Mononuclear cell (primary cell): ENCODE results near the gene ISCA2. TPM values are rescaled to one million over a fixed set of nuclear protein-coding genes. Genes with fewer than 3 reads are reported as not detected.

Experiments
- H3K27me3 ChIP-seq: 2 replicates; pipeline ENCODE4 v1.6.0; 2011; ENCODE audit warnings: low read length, control low read depth; ENCODE audit not compliant: insufficient read depth
- H3K4me1 ChIP-seq: 2 replicates; pipeline ENCODE4 v1.5.1; 2011; ENCODE audit warnings: mild to moderate bottlenecking, low read length, control low read depth; ENCODE audit not compliant: insufficient read depth
- H3K4me3 ChIP-seq: 2 replicates; pipeline ENCODE4 v1.5.1; 2011; ENCODE audit warnings: mild to moderate bottlenecking, low read length, moderate library complexity
- H3K9me3 ChIP-seq: 2 replicates; pipeline ENCODE4 v1.5.1; 2011; ENCODE audit warnings: low read depth, mild to moderate bottlenecking, control low read depth, low read length
- total RNA-seq: library from RNA; depleted of rRNA; stranded (reverse); fragments of >200 nt; gene quantifications from one replicate; pipeline ENCODE4 v1.2.3, GENCODE V29; 2012

Gene ISCA2
- total RNA-seq, 1 donor, result 17.1 TPM

GRCh38 chr14:74500417-74501134 is 7.0 kb downstream of the ISCA2 start:
- Histone ChIP-seq H3K4me3 (no peak overlapping the region), H3K4me1 (no peaks in the 10 kb centered on the region), H3K9me3 (no peaks in the 10 kb centered on the region), H3K27me3 (no peaks in the 10 kb centered on the region)

GRCh38 chr14:74501135-74501614 is 7.6 kb downstream of the ISCA2 start:
- H3K27me3 ChIP-seq, result no peaks in the 10 kb centered on the region
- H3K4me1 ChIP-seq, result no peaks in the 10 kb centered on the region
- no peak overlapping the region for H3K4me3 ChIP-seq
- no peaks in the 10 kb centered on the region for H3K9me3 ChIP-seq

- Histone ChIP-seq H3K27me3 (no peaks in the 10 kb centered on the region), H3K4me3 (no peak overlapping the region), H3K4me1 (no peaks in the 10 kb centered on the region), H3K9me3 (no peaks in the 10 kb centered on the region)
These were observed 8.1 kb downstream of the ISCA2 start for GRCh38 chr14:74501691-74502090.

GRCh38 chr14:74502236-74503019 is 8.9 kb downstream of the ISCA2 start:
- Histone ChIP-seq H3K4me1 (no peaks in the 10 kb centered on the region), H3K9me3 (no peaks in the 10 kb centered on the region), H3K27me3 (no peaks in the 10 kb centered on the region), H3K4me3 (no peak overlapping the region)

GRCh38 chr14:74503291-74503937 is 9.8 kb downstream of the ISCA2 start:
- Histone ChIP-seq H3K4me3 (no peak overlapping the region), H3K4me1 (no peaks in the 10 kb centered on the region), H3K27me3 (no peaks in the 10 kb centered on the region), H3K9me3 (no peaks in the 10 kb centered on the region)

GRCh38 chr14:74503938-74504335 is 10.4 kb downstream of the ISCA2 start:
- H3K27me3 ChIP-seq, result no peaks in the 10 kb centered on the region
- no peaks in the 10 kb centered on the region for H3K4me1 ChIP-seq
- no peak overlapping the region for H3K4me3 ChIP-seq
- H3K9me3 ChIP-seq, result no peaks in the 10 kb centered on the region

- H3K9me3 ChIP-seq, result no peaks in the 10 kb centered on the region
- H3K27me3 ChIP-seq, result no peaks in the 10 kb centered on the region
- H3K4me1 ChIP-seq, result no peaks in the 10 kb centered on the region
- no peak overlapping the region for H3K4me3 ChIP-seq
These were observed 10.8 kb downstream of the ISCA2 start for GRCh38 chr14:74504412-74504811.

GRCh38 chr14:74504874-74505720 is 11.5 kb downstream of the ISCA2 start:
- Histone ChIP-seq H3K4me3 (no peak overlapping the region), H3K9me3 (no peaks in the 10 kb centered on the region), H3K4me1 (no peaks in the 10 kb centered on the region), H3K27me3 (no peaks in the 10 kb centered on the region)

GRCh38 chr14:74505831-74506230 is 12.3 kb downstream of the ISCA2 start:
- Histone ChIP-seq H3K4me1 (no peaks in the 10 kb centered on the region), H3K9me3 (no peaks in the 10 kb centered on the region), H3K4me3 (no peak overlapping the region), H3K27me3 (no peaks in the 10 kb centered on the region)

- Histone ChIP-seq H3K4me1 (no peaks in the 10 kb centered on the region), H3K4me3 (no peak overlapping the region), H3K27me3 (no peaks in the 10 kb centered on the region), H3K9me3 (no peaks in the 10 kb centered on the region)
These were observed 12.9 kb downstream of the ISCA2 start for GRCh38 chr14:74506411-74506851.

- Histone ChIP-seq H3K4me1 (no peaks in the 10 kb centered on the region), H3K4me3 (no peak overlapping the region), H3K9me3 (no peaks in the 10 kb centered on the region), H3K27me3 (no peaks in the 10 kb centered on the region)
These were observed 13.5 kb downstream of the ISCA2 start for GRCh38 chr14:74507085-74507484.

GRCh38 chr14:74507840-74508239 is 14.3 kb downstream of the ISCA2 start:
- H3K27me3 ChIP-seq, result no peaks in the 10 kb centered on the region
- no peaks in the 10 kb centered on the region for H3K4me1 ChIP-seq
- no peak overlapping the region for H3K4me3 ChIP-seq
- no peaks in the 10 kb centered on the region for H3K9me3 ChIP-seq

GRCh38 chr14:74508292-74508731 is 14.7 kb downstream of the ISCA2 start:
- Histone ChIP-seq H3K4me3 (no peak overlapping the region), H3K9me3 (no peaks in the 10 kb centered on the region), H3K4me1 (no peaks in the 10 kb centered on the region), H3K27me3 (no peaks in the 10 kb centered on the region)

- Histone ChIP-seq H3K9me3 (no peaks in the 10 kb centered on the region), H3K4me1 (peaks cover under 1% of the 10 kb centered on the region), H3K27me3 (no peaks in the 10 kb centered on the region), H3K4me3 (no peak overlapping the region)
These were observed 15.4 kb downstream of the ISCA2 start for GRCh38 chr14:74508844-74509428.
